ENCODE results near the gene GAB2. TPM values are rescaled to one million over a fixed set of nuclear protein-coding genes. Genes with fewer than 3 reads are reported as not detected.

GAB2 gene
- total and polyA plus RNA-seq, 2 of the 4 experiments (the other 2 are of a cell fraction), result 3.3 to 5.9 TPM

GRCh38 chr11:78350091-78350645 lies 67.5 kb downstream of the GAB2 start (continued):
- TF ChIP-seq MAFK (IDR thresholded peaks at IDR 0.05; ENCODE audit: low read depth, low read length), result no peak

- intact Hi-C loops (cut with micrococcal nuclease), result no loop called here
- no peak overlapping the region for H3K4me3 ChIP-seq (ENCODE audit: insufficient read depth, low read depth, low read length)
- peak overlapping the region; percentile 5; the same call in 1 of the 2 replicates for H3K4ac ChIP-seq (ENCODE audit: low read depth, low read length)
- peak; percentile 31 for DNase-seq
- peaks cover 8% of the 10 kb centered on the region for H3K4me1 ChIP-seq (ENCODE audit: control insufficient read depth, insufficient read depth, low read length)
- no peak overlapping the region for H2BK5ac ChIP-seq (ENCODE audit: low read depth, low read length, poor library complexity, severe bottlenecking)
- H3K14ac ChIP-seq (replicated peaks; ENCODE audit: low read depth, low read length), result peak overlapping the region; percentile 66
- H4K20me1 ChIP-seq (ENCODE audit: insufficient read depth, low read length), result no peaks in the 10 kb centered on the region; the same call in 1 of the 2 replicates
- no peak overlapping the region for H4K91ac ChIP-seq (ENCODE audit: insufficient read depth, low read depth, low read length)
- ChIA-PET POLR2A (ENCODE audit: unreplicated experiment) (no interaction called here), CTCF (interaction anchor here (1.7 kb wide), 1 partner anchor 215 kb away, joined by 5 read pairs; no protein-coding TSS in a partner anchor)
- H3K36me3 ChIP-seq (ENCODE audit: control insufficient read depth, insufficient read depth, low read length), result no peaks in the 10 kb centered on the region
- WGBS, 2 experiments (ENCODE audit: extremely low coverage in 2 of 2, insufficient read length in 1 of 2), result no CpG with 5 or more reads among the region's 3 CpGs
- H3K4me2 ChIP-seq (ENCODE audit: low read depth, low read length), result peak overlapping the region; percentile 74
- H3K27me3 ChIP-seq (ENCODE audit: control insufficient read depth, insufficient read depth, low read length), result no peaks in the 10 kb centered on the region
- no peak overlapping the region; the same call in 1 of the 2 replicates for H4K5ac ChIP-seq (ENCODE audit: low read depth, low read length)
- peak overlapping the region; percentile 28; the same call in 1 of the 2 replicates for H3K18ac ChIP-seq (ENCODE audit: low read depth, low read length)
- ATAC-seq (ENCODE audit: low read depth), result peak; percentile 8; the same call in 1 of the 2 replicates
- H3K23ac ChIP-seq (ENCODE audit: low read depth, low read length), result peak overlapping the region; percentile 67; the same call in 1 of the 2 replicates
- no peak overlapping the region for H3K56ac ChIP-seq (ENCODE audit: extremely low read depth, insufficient read depth, low read length)
- TF ChIP-seq FOS (IDR thresholded peaks at IDR 0.05; ENCODE audit: low read depth, low read length), result no peak
- TF ChIP-seq NFE2L2 (IDR thresholded peaks at IDR 0.05; ENCODE audit: low read depth, low read length), result no peak
- H3K9ac ChIP-seq (ENCODE audit: low read depth, low read length), result peak overlapping the region; percentile 76
- H2AFZ ChIP-seq (replicated peaks; ENCODE audit: low read length, poor library complexity), result no peak overlapping the region
- in situ Hi-C loops (cut with MboI; ENCODE audit: low sequenced_read_pairs), result no loop called here
- H2BK120ac ChIP-seq (ENCODE audit: low read depth, low read length), result 0 out of 2 replicates have a peak overlapping the region, but pooled peaks have one; percentile 20
- H3K27ac ChIP-seq (ENCODE audit: insufficient read depth, low read length), result peak overlapping the region; percentile 78; the same call in 1 of the 2 replicates
- H3K79me1 ChIP-seq (ENCODE audit: low read depth in 1 of 2, low read length in 2 of 2), result peaks cover 20 to 39% of the 10 kb centered on the region in 2 experiments
- no peak overlapping the region for H2AK9ac ChIP-seq (replicated peaks; ENCODE audit: low read depth, low read length, poor library complexity)
- no peaks in the 10 kb centered on the region for H3K9me1 ChIP-seq (ENCODE audit: insufficient read depth, low read length)
- no peak overlapping the region for H2AK5ac ChIP-seq (ENCODE audit: low read depth, low read length)
- H2BK20ac ChIP-seq (ENCODE audit: low read depth, low read length), result no peak overlapping the region
- no TSS peak for BruUV-seq (replicated peaks)
- no peaks in the 10 kb centered on the region for H3K9me3 ChIP-seq (ENCODE audit: control insufficient read depth, insufficient read depth, low read length)
- no peak overlapping the region for H2BK15ac ChIP-seq (ENCODE audit: low read depth, low read length)
- H4K8ac ChIP-seq (ENCODE audit: low read depth in 2 of 2, low read length in 2 of 2), result peak overlapping the region; percentile 39 to 69; a peak in 3 of 4 replicates
- dilution Hi-C loops (cut with HindIII; ENCODE audit: low sequenced_read_pairs, unreplicated experiment), result no loop called here
These were observed 68.0 kb downstream of the GAB2 start for GRCh38 chr11:78349624-78350023.

Data from IMR-90 (cell line).